SK-N-SH (cell line): ENCODE results near the gene TRIM71. TPM values are rescaled to one million over a fixed set of nuclear protein-coding genes. Genes with fewer than 3 reads are reported as not detected.

Experiments used
- CTCF ChIA-PET: fragments of 300-600, 350-600 bp; formaldehyde crosslinking; extraction: SDS; loops from one replicate; lab custom pipeline; 2021; lab: Yijun Ruan, JAX
- POLR2A ChIA-PET: fragments of 350-600 bp; sonication (Branson Sonifier 250); formaldehyde crosslinking; extraction: SDS; loops from one replicate; lab custom pipeline; 2020; ENCODE audit warnings: antibody characterized with exemption, inconsistent platforms; lab: Yijun Ruan, JAX
- DNase-seq: peaks from one replicate; pipeline ENCODE4 v3.0.0; 2012
- H2AFZ ChIP-seq: fragments of 200-600 bp; sonication (generic); 2 replicates; pipeline ENCODE4 v1.8.1; 2016; ENCODE audit warnings: antibody characterized with exemption, mild to moderate bottlenecking, low read depth
- H3F3A ChIP-seq: fragments of 200-600 bp; sonication (generic); replicated peaks from 2 replicates; pipeline ENCODE3; 2016; ENCODE audit warnings: antibody characterized with exemption, mild to moderate bottlenecking; ENCODE audit not compliant: insufficient read depth
- H3K27ac ChIP-seq, 2 experiments: fragments of 200-500 bp in 1 of 2; fragments of 200-600 bp in 1 of 2; sonication (Bioruptor generic) in 1 of 2; sonication (generic), shearing (Covaris generic) in 1 of 2; 2 replicates each; pipeline versions ENCODE4 v1.5.1 to v1.6.1; 2014 to 2016; ENCODE audit warnings: low read depth in 2 of 2, inconsistent platforms in 1 of 2, low read length in 1 of 2, mild to moderate bottlenecking in 1 of 2, mixed read lengths in 1 of 2
- H3K27me3 ChIP-seq: fragments of 200-600 bp; sonication (generic), shearing (Covaris generic); 2 replicates; pipeline ENCODE4 v1.6.1; 2016; ENCODE audit warnings: mixed run types; ENCODE audit not compliant: insufficient read depth
- H3K36me3 ChIP-seq, 2 experiments: fragments of 200-500 bp in 1 of 2; fragments of 200-600 bp in 1 of 2; sonication (Bioruptor generic) in 1 of 2; sonication (generic) in 1 of 2; replicated peaks in 1 of 2; 2 replicates each; pipeline versions ENCODE3 to v1.5.1; 2014 to 2016; ENCODE audit warnings: low read length in 1 of 2, mild to moderate bottlenecking in 1 of 2; ENCODE audit not compliant: insufficient read depth in 2 of 2, control insufficient read depth in 1 of 2
- H3K4me1 ChIP-seq, 2 experiments: fragments of 200-500 bp in 1 of 2; fragments of 200-600 bp in 1 of 2; sonication (Bioruptor generic) in 1 of 2; sonication (generic), shearing (Covaris generic) in 1 of 2; 2 replicates each; pipeline versions ENCODE4 v1.5.1 to v1.6.1; 2014 to 2016; ENCODE audit warnings: low read depth in 1 of 2, low read length in 1 of 2, mixed run types in 1 of 2; ENCODE audit not compliant: insufficient read depth in 2 of 2, control insufficient read depth in 1 of 2
- H3K4me2 ChIP-seq: fragments of 200-600 bp; sonication (generic), shearing (Covaris generic); 2 replicates; pipeline ENCODE4 v1.6.1; 2017; ENCODE audit warnings: mixed run types
- H3K4me3 ChIP-seq, 2 experiments: fragments of 200-500 bp in 1 of 2; fragments of 200-600 bp in 1 of 2; sonication (Bioruptor generic) in 1 of 2; sonication (generic), shearing (Covaris generic) in 1 of 2; 2 replicates each; pipeline versions ENCODE4 v1.5.1 to v1.8.1; 2014 to 2016; ENCODE audit warnings: low read depth in 2 of 2, inconsistent platforms in 1 of 2, low read length in 1 of 2, mild to moderate bottlenecking in 1 of 2, mixed read lengths in 1 of 2, moderate library complexity in 1 of 2
- H3K79me2 ChIP-seq: fragments of 200-600 bp; sonication (generic); 2 replicates; pipeline ENCODE4 v1.8.1; 2017; ENCODE audit warnings: mild to moderate bottlenecking; ENCODE audit not compliant: insufficient read depth
- H3K9ac ChIP-seq: fragments of 200-600 bp; sonication (generic); 2 replicates; pipeline ENCODE4 v1.6.1; 2017; ENCODE audit warnings: mixed run types
- H3K9me2 ChIP-seq: fragments of 200-600 bp; sonication (generic); 2 replicates; pipeline ENCODE4 v1.6.1; 2017; ENCODE audit warnings: mixed run types
- H3K9me3 ChIP-seq: fragments of 200-600 bp; sonication (generic); 2 replicates; pipeline ENCODE4 v1.6.1; 2017; ENCODE audit warnings: mixed run types, mild to moderate bottlenecking, moderate library complexity
- H4K20me1 ChIP-seq: fragments of 200-600 bp; sonication (generic); 2 replicates; pipeline ENCODE4 v1.6.1; 2017; ENCODE audit warnings: mild to moderate bottlenecking, mixed run types; ENCODE audit not compliant: insufficient read depth
- CHD2 ChIP-seq: fragments of 150-350 bp; IDR thresholded peaks from 2 replicates; pipeline ENCODE4 v1.6.1; 2018; ENCODE audit warnings: low read length; ENCODE audit not compliant: partially characterized antibody
- ELF1 ChIP-seq: IDR thresholded peaks from 2 replicates; pipeline ENCODE4 v1.4.0; 2012
- EZH2phosphoT487 ChIP-seq: fragments of 200-600 bp; sonication (generic); IDR thresholded peaks from 2 replicates; pipeline ENCODE4 v1.6.1; 2017; ENCODE audit warnings: low read depth, mixed run types, mild to moderate bottlenecking, antibody characterized with exemption, moderate library complexity, borderline replicate concordance
- FOSL2 ChIP-seq: IDR thresholded peaks from 2 replicates; pipeline ENCODE4 v1.4.0; 2012; ENCODE audit warnings: low read depth, mild to moderate bottlenecking, moderate library complexity, borderline replicate concordance
- FOXM1 ChIP-seq: IDR thresholded peaks from 2 replicates; pipeline ENCODE4 v1.4.0; 2012; ENCODE audit warnings: low read depth, mild to moderate bottlenecking
- GABPA ChIP-seq: IDR thresholded peaks from 2 replicates; pipeline ENCODE4 v1.4.0; 2012; ENCODE audit warnings: low read depth, mild to moderate bottlenecking
- GATA2 ChIP-seq: sonication (generic); formaldehyde crosslinking; IDR thresholded peaks from 2 replicates; pipeline ENCODE4 v1.5.0; 2020; ENCODE audit warnings: mild to moderate bottlenecking, missing genetic modification reagents
- MXI1 ChIP-seq: IDR thresholded peaks from 2 replicates; pipeline ENCODE4 v1.6.1; 2012; ENCODE audit warnings: mild to moderate bottlenecking, low read depth, low read length, improper control_type of control experiment
- POLR2AphosphoS5 ChIP-seq: IDR thresholded peaks from 2 replicates; pipeline ENCODE4 v1.6.1; 2012; ENCODE audit warnings: low read depth, low read length
- REST ChIP-seq: IDR thresholded peaks from 2 replicates; pipeline ENCODE4 v1.6.1; 2012; ENCODE audit warnings: mild to moderate bottlenecking, low read depth, low read length, moderate library complexity
- RFX5 ChIP-seq: IDR thresholded peaks from 2 replicates; pipeline ENCODE4 v1.6.1; 2012; ENCODE audit warnings: mild to moderate bottlenecking, improper control_type of control experiment, low read length
- SIN3A ChIP-seq: IDR thresholded peaks from 2 replicates; pipeline ENCODE4 v1.6.1; 2012; ENCODE audit warnings: low read depth, mild to moderate bottlenecking, low read length, moderate library complexity, borderline replicate concordance
- SMC3 ChIP-seq: IDR thresholded peaks from 2 replicates; pipeline ENCODE4 v1.6.1; 2012; ENCODE audit warnings: low read depth, low read length, improper control_type of control experiment
- TAF1 ChIP-seq: IDR thresholded peaks from 2 replicates; pipeline ENCODE4 v1.6.1; 2012; ENCODE audit warnings: low read depth, mild to moderate bottlenecking, low read length, moderate library complexity, borderline replicate concordance
- USF1 ChIP-seq: IDR thresholded peaks from 2 replicates; pipeline ENCODE4 v1.4.0; 2012; ENCODE audit warnings: low read depth, borderline replicate concordance
- YY1 ChIP-seq: IDR thresholded peaks from 2 replicates; pipeline ENCODE4 v1.4.0; 2012; ENCODE audit warnings: low read depth, mild to moderate bottlenecking
- ZBTB33 ChIP-seq: IDR thresholded peaks from 2 replicates; pipeline ENCODE4 v1.4.0; 2012; ENCODE audit warnings: low read depth, borderline replicate concordance
- WGBS: methylation state at CpG from one replicate; pipeline ENCODE4 v1.1.6; 2017; ENCODE audit warnings: low lambda C conversion rate; 5-methylcytosine and 5-hydroxymethylcytosine counted together
- polyA plus RNA-seq, 3 experiments: library from polyadenylated mRNA; depleted of rRNA; stranded (reverse); fragments of >200 nt; gene quantifications; 2 replicates each; pipeline ENCODE4 v1.2.3, GENCODE V29; 2012
- TF ChIP-seq, protein P1 (sequence below): fragments of 200-600 bp; sonication (generic); IDR thresholded peaks from 2 replicates; pipeline ENCODE4 v1.6.1; 2017; ENCODE audit warnings: antibody characterized with exemption, mild to moderate bottlenecking, moderate library complexity
- TF ChIP-seq, protein P2 (sequence below): fragments of 150-350 bp; IDR thresholded peaks from 2 replicates; pipeline ENCODE4 v1.6.1; 2016; ENCODE audit warnings: mild to moderate bottlenecking, low read depth, low read length
- TF ChIP-seq, protein P3 (sequence below): fragments of 150-350 bp; IDR thresholded peaks from 2 replicates; pipeline ENCODE4 v1.6.1; 2017; ENCODE audit warnings: antibody characterized with exemption, low read length, low read depth, borderline replicate concordance

TRIM71 gene
- polyA plus RNA-seq, 1 of the 3 experiments (the other 2 are of a cell fraction) = not detected

DNA sequence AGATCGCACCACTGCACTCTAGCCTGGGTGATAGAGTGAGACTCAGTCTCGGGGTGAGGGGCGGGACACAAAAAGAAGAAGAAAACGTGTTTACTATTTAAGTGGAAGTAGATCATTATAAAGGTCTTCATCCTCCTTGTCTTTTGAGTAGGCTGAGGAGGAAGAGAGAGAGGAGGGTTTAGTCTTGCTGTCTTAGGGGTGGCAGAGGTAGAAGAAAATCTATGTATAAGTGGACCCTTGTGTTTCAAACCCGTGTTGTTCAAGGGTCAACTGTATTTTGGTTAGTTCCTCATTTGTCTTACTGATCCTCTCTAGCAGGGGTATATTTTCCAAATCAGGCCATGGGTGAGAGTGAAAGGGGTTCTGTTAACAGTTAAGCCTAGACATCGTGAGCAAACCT is 40.1 kb downstream of the TRIM71 start:
- Histone ChIP-seq H3K9ac (no peak overlapping the region), H4K20me1 (no peaks in the 10 kb centered on the region), H3K79me2 (no peaks in the 10 kb centered on the region), H3K4me1 (no peaks in the 10 kb centered on the region), H3K27me3 (no peaks in the 10 kb centered on the region), H3K27ac (no peak overlapping the region), H3K4me2 (no peak overlapping the region), H3K4me3 (no peak overlapping the region), H3F3A (no peaks in the 10 kb centered on the region), H3K9me2 (no peaks in the 10 kb centered on the region), H2AFZ (no peak overlapping the region), H3K9me3 (no peaks in the 10 kb centered on the region), H3K36me3 (no peaks in the 10 kb centered on the region)
- TF ChIP-seq CHD2 (no peak), SIN3A (no peak), RFX5 (no peak), MXI1 (no peak), TAF1 (no peak), FOSL2 (no peak), POLR2AphosphoS5 (no peak), GATA2 (no peak), YY1 (no peak), EZH2phosphoT487 (no peak), USF1 (no peak), ELF1 (no peak), FOXM1 (no peak), GABPA (no peak), ZBTB33 (no peak), REST (no peak), SMC3 (no peak)
- TF ChIP-seq, protein P1, sequence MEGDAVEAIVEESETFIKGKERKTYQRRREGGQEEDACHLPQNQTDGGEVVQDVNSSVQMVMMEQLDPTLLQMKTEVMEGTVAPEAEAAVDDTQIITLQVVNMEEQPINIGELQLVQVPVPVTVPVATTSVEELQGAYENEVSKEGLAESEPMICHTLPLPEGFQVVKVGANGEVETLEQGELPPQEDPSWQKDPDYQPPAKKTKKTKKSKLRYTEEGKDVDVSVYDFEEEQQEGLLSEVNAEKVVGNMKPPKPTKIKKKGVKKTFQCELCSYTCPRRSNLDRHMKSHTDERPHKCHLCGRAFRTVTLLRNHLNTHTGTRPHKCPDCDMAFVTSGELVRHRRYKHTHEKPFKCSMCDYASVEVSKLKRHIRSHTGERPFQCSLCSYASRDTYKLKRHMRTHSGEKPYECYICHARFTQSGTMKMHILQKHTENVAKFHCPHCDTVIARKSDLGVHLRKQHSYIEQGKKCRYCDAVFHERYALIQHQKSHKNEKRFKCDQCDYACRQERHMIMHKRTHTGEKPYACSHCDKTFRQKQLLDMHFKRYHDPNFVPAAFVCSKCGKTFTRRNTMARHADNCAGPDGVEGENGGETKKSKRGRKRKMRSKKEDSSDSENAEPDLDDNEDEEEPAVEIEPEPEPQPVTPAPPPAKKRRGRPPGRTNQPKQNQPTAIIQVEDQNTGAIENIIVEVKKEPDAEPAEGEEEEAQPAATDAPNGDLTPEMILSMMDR = no peak
- TF ChIP-seq, protein P2, sequence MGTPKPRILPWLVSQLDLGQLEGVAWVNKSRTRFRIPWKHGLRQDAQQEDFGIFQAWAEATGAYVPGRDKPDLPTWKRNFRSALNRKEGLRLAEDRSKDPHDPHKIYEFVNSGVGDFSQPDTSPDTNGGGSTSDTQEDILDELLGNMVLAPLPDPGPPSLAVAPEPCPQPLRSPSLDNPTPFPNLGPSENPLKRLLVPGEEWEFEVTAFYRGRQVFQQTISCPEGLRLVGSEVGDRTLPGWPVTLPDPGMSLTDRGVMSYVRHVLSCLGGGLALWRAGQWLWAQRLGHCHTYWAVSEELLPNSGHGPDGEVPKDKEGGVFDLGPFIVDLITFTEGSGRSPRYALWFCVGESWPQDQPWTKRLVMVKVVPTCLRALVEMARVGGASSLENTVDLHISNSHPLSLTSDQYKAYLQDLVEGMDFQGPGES = no peak
- TF ChIP-seq, protein P3, sequence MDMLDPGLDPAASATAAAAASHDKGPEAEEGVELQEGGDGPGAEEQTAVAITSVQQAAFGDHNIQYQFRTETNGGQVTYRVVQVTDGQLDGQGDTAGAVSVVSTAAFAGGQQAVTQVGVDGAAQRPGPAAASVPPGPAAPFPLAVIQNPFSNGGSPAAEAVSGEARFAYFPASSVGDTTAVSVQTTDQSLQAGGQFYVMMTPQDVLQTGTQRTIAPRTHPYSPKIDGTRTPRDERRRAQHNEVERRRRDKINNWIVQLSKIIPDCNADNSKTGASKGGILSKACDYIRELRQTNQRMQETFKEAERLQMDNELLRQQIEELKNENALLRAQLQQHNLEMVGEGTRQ = no peak
- DNase-seq = no peak
- ChIA-PET POLR2A (interaction anchor here (0.6 kb wide), 1 partner anchor 90 kb away, joined by 3 read pairs; no protein-coding TSS in a partner anchor), CTCF (interaction anchor here (1.2 kb wide), 1 partner anchor 76 kb away, joined by 3 read pairs; no protein-coding TSS in a partner anchor)
- WGBS = 75% methylated on average over 6 of the region's 6 CpGs
